Stimulated activated CD4-positive, alpha-beta T cell treated with anti-CD3 and anti-CD28 coated beads, Interleukin-4, amount 100 ng/mL, for 4 hours (primary cell): ENCODE results near the gene SLC25A27.

ENCODE experiments used
- DNase-seq, 2 experiments: peaks; one replicate each; pipeline ENCODE4 v3.0.0-alpha.2; 2020

SLC25A27 gene

GRCh38 chr6:46720401-46720800 lies 67.6 kb downstream of the SLC25A27 start:
- DNase-seq = no peak
